CD4-positive, alpha-beta T cell (primary cell): Measurements from ENCODE around the gene CCDC12. TPM values are rescaled to one million over a fixed set of nuclear protein-coding genes. Genes with fewer than 3 reads are reported as not detected.

Source experiments
- ATAC-seq: fragments of 200-7000 bp; cut with Tn5 transposase; one replicate; pipeline ENCODE4 v1.10.0; 2022; ENCODE audit warnings: mild to moderate bottlenecking; ENCODE audit not compliant: poor library complexity
- CTCF ChIA-PET: fragments of 350-600 bp; sonication (Branson Sonifier 250); formaldehyde crosslinking; loops from one replicate; lab custom pipeline; 2021; ENCODE audit warnings: antibody characterized with exemption, inconsistent platforms; lab: Charles Lee
- POLR2A ChIA-PET: fragments of 350-600 bp; sonication (Branson Sonifier 250); formaldehyde crosslinking; loops from one replicate; lab custom pipeline; 2021; ENCODE audit warnings: antibody characterized with exemption, inconsistent platforms; lab: Charles Lee
- DNase-seq, 14 experiments: peaks; one replicate each; pipeline ENCODE4 v3.0.0-alpha.2; 2013 to 2020; ENCODE audit warnings: mixed read lengths in 2 of 14
- H3K27ac ChIP-seq, 2 donors: one replicate each; pipeline versions ENCODE4 v1.5.1 to v1.7.0; 2013; ENCODE audit warnings: low read length in 2 of 2, low read depth in 1 of 2, mild to moderate bottlenecking in 1 of 2
- H3K27me3 ChIP-seq, 2 experiments: 1 replicate in 1 of 2; 2 replicates in 1 of 2; pipeline versions ENCODE4 v1.6.1 to v1.7.0; 2013; ENCODE audit warnings: low read length in 2 of 2, control low read depth in 1 of 2, mild to moderate bottlenecking in 1 of 2, moderate library complexity in 1 of 2; ENCODE audit not compliant: insufficient read depth in 2 of 2, control insufficient read depth in 1 of 2
- H3K36me3 ChIP-seq: one replicate; pipeline ENCODE4 v1.6.1; 2013; ENCODE audit warnings: low read length, control low read depth; ENCODE audit not compliant: insufficient read depth
- H3K4me1 ChIP-seq: one replicate; pipeline ENCODE4 v1.6.1; 2013; ENCODE audit warnings: low read length, control low read depth; ENCODE audit not compliant: insufficient read depth
- H3K4me3 ChIP-seq: one replicate; pipeline ENCODE4 v1.5.1; 2013; ENCODE audit warnings: mild to moderate bottlenecking, low read length, moderate library complexity
- H3K9me3 ChIP-seq, 2 experiments: 1 replicate in 1 of 2; 2 replicates in 1 of 2; pipeline versions ENCODE4 v1.6.1 to v1.7.0; 2013; ENCODE audit warnings: low read length in 2 of 2, mild to moderate bottlenecking in 2 of 2, control low read depth in 1 of 2, moderate library complexity in 1 of 2; ENCODE audit not compliant: control insufficient read depth in 1 of 2, insufficient read depth in 1 of 2
- H3K27ac Mint-ChIP-seq: one replicate; pipeline ENCODE4 v1.8.0; 2020; ENCODE audit warnings: mixed read lengths
- H3K27me3 Mint-ChIP-seq: one replicate; pipeline ENCODE4 v1.8.0; 2021; ENCODE audit warnings: mixed read lengths
- H3K36me3 Mint-ChIP-seq: one replicate; pipeline ENCODE4 v1.8.0; 2021; ENCODE audit warnings: low read depth, mixed read lengths
- H3K4me1 Mint-ChIP-seq: one replicate; pipeline ENCODE4 v1.8.0; 2021; ENCODE audit warnings: low read depth, mixed read lengths
- H3K4me3 Mint-ChIP-seq: one replicate; pipeline ENCODE4 v1.8.0; 2020; ENCODE audit warnings: mild to moderate bottlenecking, mixed read lengths
- H3K9me3 Mint-ChIP-seq: one replicate; pipeline ENCODE4 v1.8.0; 2020; ENCODE audit warnings: mixed read lengths
- intact Hi-C, 2 experiments: fragments of 100-400 bp; cut with DNase I in 1 of 2; cut with micrococcal nuclease in 1 of 2; formaldehyde crosslinking; loops; one replicate each; pipeline versions ENCODE4 v1.15.1 to v1.9.0; 2023 to 2025; cut with DNase I, micrococcal nuclease
- total RNA-seq, 174 experiments: library from RNA in 2 of 174; stranded (reverse) in 2 of 174; gene quantifications; one replicate each; pipeline ENCODE4 v1.2.3 and lab custom pipeline; 2021 to 2026
- TF ChIP-seq, protein P1 (sequence below): fragments of 200-600 bp; IDR thresholded peaks from one replicate; pipeline ENCODE4 v1.8.0; 2022; ENCODE audit warnings: antibody characterized with exemption, mild to moderate bottlenecking

CCDC12 gene
- total RNA-seq, 2 experiments from 2014 or later = 57.5 to 59.5 TPM

DNA sequence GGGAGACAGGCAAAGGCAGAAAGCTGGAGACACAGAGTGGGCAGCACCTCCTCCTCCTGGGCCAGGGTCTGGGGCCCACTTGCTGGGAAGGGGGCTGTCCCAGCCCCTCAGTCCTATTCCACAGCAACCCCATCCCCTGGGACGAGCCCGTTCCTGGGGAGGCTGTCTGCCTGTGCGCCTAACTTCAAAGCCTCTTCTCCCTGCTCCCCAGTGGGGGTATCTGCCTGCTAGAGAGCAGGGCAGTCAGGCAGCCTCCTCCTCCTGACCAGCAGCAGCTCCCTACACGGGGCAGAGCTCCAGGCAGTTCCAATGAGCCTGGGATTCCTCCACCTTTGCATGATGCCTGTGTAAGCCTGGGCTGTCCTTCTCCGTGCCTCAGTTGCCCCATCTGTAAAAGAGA is 92.1 kb downstream of the CCDC12 start:
- no peak for ATAC-seq
- H3K4me1 ChIP-seq = peaks cover 21% of the 10 kb centered on the region
- CTCF ChIA-PET = interaction anchor here (1.2 kb wide), 1 partner anchor 10 kb away, joined by 3 read pairs; no protein-coding TSS in a partner anchor

DNA sequence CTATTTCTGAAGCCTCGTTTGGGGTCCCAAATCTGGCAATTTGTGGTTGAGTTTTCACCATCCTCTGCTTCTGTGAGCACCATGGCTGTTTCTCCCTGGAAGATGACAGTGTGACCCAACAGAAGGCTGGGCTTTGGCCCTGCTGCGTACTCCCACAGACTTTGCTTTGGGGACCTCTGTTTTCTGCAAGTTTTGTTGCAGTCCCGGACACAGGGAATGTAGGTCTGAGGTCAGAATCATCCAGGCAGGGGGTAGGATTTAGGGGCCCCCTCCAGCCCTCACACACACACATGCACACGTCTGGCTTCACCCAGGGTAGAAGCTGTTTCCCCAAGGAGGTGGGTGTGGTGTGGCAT is 92.7 kb downstream of the CCDC12 start:
- intact Hi-C loops = no loop called here
- H3K9me3 ChIP-seq = peaks cover 0 to 6% of the 10 kb centered on the region in 2 experiments
- no peaks in the 10 kb centered on the region for H3K9me3 Mint-ChIP-seq
- H3K36me3 Mint-ChIP-seq = no peaks in the 10 kb centered on the region
- CTCF ChIA-PET = interaction anchor here (1.2 kb wide), 1 partner anchor 11 kb away, joined by 3 read pairs; no protein-coding TSS in a partner anchor
- no peak overlapping the region for H3K27ac ChIP-seq
- ATAC-seq (no peak), DNase-seq (no peak)
- POLR2A ChIA-PET = no interaction called here
- peaks cover 21% of the 10 kb centered on the region for H3K4me1 ChIP-seq
- H3K4me1 Mint-ChIP-seq = peaks cover 6% of the 10 kb centered on the region
- H3K36me3 ChIP-seq = no peaks in the 10 kb centered on the region
- H3K27me3 Mint-ChIP-seq = peaks cover 48% of the 10 kb centered on the region
- H3K27ac Mint-ChIP-seq = no peak overlapping the region
- TF ChIP-seq, protein P1, sequence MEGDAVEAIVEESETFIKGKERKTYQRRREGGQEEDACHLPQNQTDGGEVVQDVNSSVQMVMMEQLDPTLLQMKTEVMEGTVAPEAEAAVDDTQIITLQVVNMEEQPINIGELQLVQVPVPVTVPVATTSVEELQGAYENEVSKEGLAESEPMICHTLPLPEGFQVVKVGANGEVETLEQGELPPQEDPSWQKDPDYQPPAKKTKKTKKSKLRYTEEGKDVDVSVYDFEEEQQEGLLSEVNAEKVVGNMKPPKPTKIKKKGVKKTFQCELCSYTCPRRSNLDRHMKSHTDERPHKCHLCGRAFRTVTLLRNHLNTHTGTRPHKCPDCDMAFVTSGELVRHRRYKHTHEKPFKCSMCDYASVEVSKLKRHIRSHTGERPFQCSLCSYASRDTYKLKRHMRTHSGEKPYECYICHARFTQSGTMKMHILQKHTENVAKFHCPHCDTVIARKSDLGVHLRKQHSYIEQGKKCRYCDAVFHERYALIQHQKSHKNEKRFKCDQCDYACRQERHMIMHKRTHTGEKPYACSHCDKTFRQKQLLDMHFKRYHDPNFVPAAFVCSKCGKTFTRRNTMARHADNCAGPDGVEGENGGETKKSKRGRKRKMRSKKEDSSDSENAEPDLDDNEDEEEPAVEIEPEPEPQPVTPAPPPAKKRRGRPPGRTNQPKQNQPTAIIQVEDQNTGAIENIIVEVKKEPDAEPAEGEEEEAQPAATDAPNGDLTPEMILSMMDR = no peak
- peaks cover 31 to 34% of the 10 kb centered on the region in 2 experiments for H3K27me3 ChIP-seq
- peak overlapping the region; percentile 73 for H3K4me3 Mint-ChIP-seq
- no peak overlapping the region for H3K4me3 ChIP-seq

More for the DNA sequence above, 92.1 kb downstream of the CCDC12 start:
- H3K4me3 Mint-ChIP-seq = peak overlapping the region; percentile 73
- peaks cover 6% of the 10 kb centered on the region for H3K4me1 Mint-ChIP-seq
- POLR2A ChIA-PET = no interaction called here
- H3K9me3 ChIP-seq = peaks cover 0 to 6% of the 10 kb centered on the region in 2 experiments
- H3K27me3 ChIP-seq = peaks cover 30 to 34% of the 10 kb centered on the region in 2 experiments
- no peaks in the 10 kb centered on the region for H3K36me3 Mint-ChIP-seq
- DNase-seq = no peak
- H3K9me3 Mint-ChIP-seq = no peaks in the 10 kb centered on the region
- H3K4me3 ChIP-seq = no peak overlapping the region
- no peaks in the 10 kb centered on the region for H3K36me3 ChIP-seq
- intact Hi-C loops = no loop called here
- peaks cover 44% of the 10 kb centered on the region for H3K27me3 Mint-ChIP-seq
- no peak overlapping the region for H3K27ac Mint-ChIP-seq
- no peak overlapping the region for H3K27ac ChIP-seq
- TF ChIP-seq, protein P1 = no peak

DNA sequence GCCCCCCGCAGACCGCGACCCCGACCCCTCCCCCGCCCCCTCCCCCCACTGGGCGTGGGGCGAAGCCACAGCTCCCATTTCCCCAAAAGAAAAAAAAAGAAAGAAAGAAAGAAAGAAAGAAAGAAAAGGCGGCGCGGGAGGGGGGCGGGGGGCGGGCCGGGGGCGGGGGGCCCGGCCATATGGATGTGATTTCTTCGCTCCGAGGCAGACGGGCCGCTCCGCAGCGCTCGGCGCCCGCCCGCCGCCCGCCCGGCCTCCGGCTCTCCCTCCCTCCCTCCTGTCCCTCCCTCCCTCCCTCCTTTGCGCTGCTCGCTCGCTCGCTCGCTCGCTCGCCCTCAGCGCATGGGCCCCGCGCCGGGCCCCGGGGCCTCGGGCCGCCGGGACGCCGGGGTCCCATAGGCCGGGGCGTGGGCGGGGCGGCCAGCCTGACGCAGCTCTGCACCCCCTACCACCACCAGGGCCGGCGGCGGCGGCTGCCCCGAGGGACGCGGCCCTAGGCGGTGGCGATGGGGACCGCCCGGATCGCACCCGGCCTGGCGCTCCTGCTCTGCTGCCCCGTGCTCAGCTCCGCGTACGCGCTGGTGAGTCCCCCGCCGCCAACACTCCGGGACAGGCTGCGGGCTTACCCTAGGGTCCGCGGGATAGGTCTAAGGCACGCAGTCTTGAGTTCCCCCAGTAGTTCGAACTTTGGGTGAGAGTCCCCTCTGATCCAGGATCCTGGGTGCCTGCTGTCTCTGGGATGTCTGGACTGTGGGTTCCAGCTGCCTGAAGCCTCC is 93.3 kb downstream of the CCDC12 start:
- peak; percentile 40 for ATAC-seq
- H3K36me3 Mint-ChIP-seq = no peaks in the 10 kb centered on the region
- DNase-seq = peak in 6 of 14 experiments; percentile 8 to 51 (median 16)
- H3K4me1 Mint-ChIP-seq = peaks cover 6% of the 10 kb centered on the region
- H3K36me3 ChIP-seq = no peaks in the 10 kb centered on the region
- CTCF ChIA-PET = interaction anchor here (1.2 kb wide), 1 partner anchor 12 kb away, joined by 3 read pairs; no protein-coding TSS in a partner anchor
- H3K27ac ChIP-seq = no peak overlapping the region
- H3K27me3 ChIP-seq = peaks cover 34% of the 10 kb centered on the region in 2 experiments
- peaks cover 21% of the 10 kb centered on the region for H3K4me1 ChIP-seq
- H3K9me3 ChIP-seq = peaks cover 0 to 6% of the 10 kb centered on the region in 2 experiments
- H3K27me3 Mint-ChIP-seq = peaks cover 48% of the 10 kb centered on the region
- intact Hi-C loops = no loop called here
- POLR2A ChIA-PET = no interaction called here
- TF ChIP-seq, protein P1 = no peak
- H3K4me3 Mint-ChIP-seq = peak overlapping the region; percentile 73
- H3K9me3 Mint-ChIP-seq = no peaks in the 10 kb centered on the region
- peak overlapping the region; percentile 41 for H3K4me3 ChIP-seq
- no peak overlapping the region for H3K27ac Mint-ChIP-seq
